HepG2 (cell line): ENCODE data around the gene TARS3. TPM values are rescaled to one million over a fixed set of nuclear protein-coding genes. Genes with fewer than 3 reads are reported as not detected.

Source experiments
- E2F5 ChIP-seq: sonication (generic); formaldehyde crosslinking; conservative IDR thresholded peaks from 2 replicates; pipeline ENCODE4 v1.4.0; 2020; ENCODE audit warnings: missing genetic modification reagents
- ELF1 ChIP-seq: sonication (generic); formaldehyde crosslinking; IDR thresholded peaks from 2 replicates; pipeline ENCODE4 v1.4.0; 2020; ENCODE audit warnings: missing genetic modification reagents
- FOSL2 ChIP-seq: sonication (generic); formaldehyde crosslinking; IDR thresholded peaks from 2 replicates; pipeline ENCODE4 v1.4.0; 2020; ENCODE audit warnings: missing genetic modification reagents
- JUND ChIP-seq: sonication (generic); formaldehyde crosslinking; IDR thresholded peaks from 2 replicates; pipeline ENCODE4 v1.8.0; 2022; ENCODE audit warnings: mild to moderate bottlenecking, missing genetic modification reagents
- KLF13 ChIP-seq: sonication (generic); formaldehyde crosslinking; IDR thresholded peaks from 2 replicates; pipeline ENCODE4 v1.4.0; 2020; ENCODE audit warnings: mild to moderate bottlenecking, missing genetic modification reagents
- SMAD3 ChIP-seq: sonication (generic); formaldehyde crosslinking; IDR thresholded peaks from 2 replicates; pipeline ENCODE4 v1.4.0; 2020; ENCODE audit warnings: missing genetic modification reagents
- SMARCC2 ChIP-seq: fragments of 450-650 bp; IDR thresholded peaks from 2 replicates; pipeline ENCODE4 v1.6.1; 2017; ENCODE audit warnings: antibody characterized with exemption, mild to moderate bottlenecking
- SOX13 ChIP-seq, 3 experiments: fragments of 450-650 bp in 1 of 3; sonication (generic) in 1 of 3; formaldehyde crosslinking in 1 of 3; IDR thresholded peaks in 2 of 3; conservative IDR thresholded peaks in 1 of 3; 2 replicates each; pipeline versions ENCODE4 v1.5.0 to v1.6.1; 2016 to 2020; ENCODE audit warnings: antibody characterized with exemption in 1 of 3, mild to moderate bottlenecking in 1 of 3, missing compliant biosample characterization in 1 of 3, missing genetic modification reagents in 1 of 3, moderate library complexity in 1 of 3
- SOX6 ChIP-seq, 2 experiments: fragments of 450-650 bp in 1 of 2; sonication (generic) in 1 of 2; formaldehyde crosslinking in 1 of 2; IDR thresholded peaks; 2 replicates each; pipeline versions ENCODE4 v1.4.0 to v1.6.1; 2017 to 2020; ENCODE audit warnings: antibody characterized with exemption in 1 of 2, mild to moderate bottlenecking in 1 of 2, missing genetic modification reagents in 1 of 2
- TIGD3 ChIP-seq: sonication (generic); formaldehyde crosslinking; IDR thresholded peaks from 2 replicates; pipeline ENCODE4 v1.5.1; 2020; ENCODE audit warnings: mild to moderate bottlenecking, missing genetic modification reagents, borderline replicate concordance
- ZBTB7A ChIP-seq: sonication (generic); formaldehyde crosslinking; IDR thresholded peaks from 2 replicates; pipeline ENCODE4 v1.8.0; 2022; ENCODE audit warnings: mild to moderate bottlenecking, missing genetic modification reagents
- ZNF275 ChIP-seq: sonication (generic); formaldehyde crosslinking; IDR thresholded peaks from 2 replicates; pipeline ENCODE4 v1.8.0; 2022; ENCODE audit warnings: missing genetic modification reagents, mild to moderate bottlenecking, inconsistent platforms, borderline replicate concordance
- ZNF280B ChIP-seq: sonication (generic); formaldehyde crosslinking; IDR thresholded peaks from 2 replicates; pipeline ENCODE4 v1.5.0; 2020; ENCODE audit warnings: missing genetic modification reagents, mild to moderate bottlenecking, borderline replicate concordance
- ZNF580 ChIP-seq: IDR thresholded peaks from 2 replicates; pipeline ENCODE4 v1.6.1; 2016; ENCODE audit warnings: low read depth, borderline replicate concordance
- ZNF639 ChIP-seq: conservative IDR thresholded peaks from 2 replicates; pipeline ENCODE4 v1.6.1; 2018; ENCODE audit warnings: missing genetic modification reagents
- ZNF687 ChIP-seq: sonication (generic); formaldehyde crosslinking; IDR thresholded peaks from 2 replicates; pipeline ENCODE4 v1.5.1; 2020; ENCODE audit warnings: mild to moderate bottlenecking, missing genetic modification reagents, moderate library complexity
- polyA plus RNA-seq, 8 experiments: library from polyadenylated mRNA; depleted of rRNA in 3 of 8; stranded (reverse) in 7 of 8; unstranded in 1 of 8; fragments of >200 nt; fragmentation: Illumina TruSeq in 4 of 8; extraction: Trizol in 4 of 8; gene quantifications; 2 replicates each; pipeline versions ENCODE4 v1.2.1 to v1.2.3, GENCODE V29; 2011 to 2016; ENCODE audit warnings: low read depth in 4 of 8, missing spikeins in 1 of 8, mixed read lengths in 1 of 8; ENCODE audit not compliant: insufficient read depth in 1 of 8
- total RNA-seq, 5 experiments: library from RNA; depleted of rRNA; stranded (reverse); fragments of >200 nt; fragmentation: Illumina TruSeq; extraction: Trizol; gene quantifications; 2 replicates each; pipeline ENCODE4 v1.2.3, GENCODE V29; 2016; ENCODE audit warnings: low read depth in 1 of 5

The TARS3 gene
- total and polyA plus RNA-seq, 2 of the 13 experiments (the other 11 are each of a cell fraction or from before 2014, with no cell fraction given): 4.1 to 11.7 TPM

GRCh38 chr15:101613130-101614000 is 110.9 kb downstream of the TARS3 start (continued):
- TF ChIP-seq ZNF687 (peak; percentile 98), JUND (CRISPR knock-in tag) (no peak), ZNF639 (CRISPR knock-in tag) (no peak), SMAD3 (CRISPR knock-in tag) (no peak), SOX13 (IDR thresholded peaks at IDR 0.05) (no peak), SOX13 (CRISPR knock-in tag; conservative IDR thresholded peaks at IDR 0.05 in 1 of 2, IDR thresholded peaks at IDR 0.05 in 1 of 2) (no peak), SMARCC2 (no peak), ZNF580 (CRISPR knock-in tag) (no peak), ZNF275 (CRISPR knock-in tag) (no peak), ZBTB7A (CRISPR knock-in tag) (0 out of 2 replicates have a peak, but pooled peaks have one; percentile 34), ZNF280B (peak; percentile 17; the same call in 1 of the 2 replicates), ELF1 (CRISPR knock-in tag) (no peak), E2F5 (no peak), SOX6 (IDR thresholded peaks at IDR 0.05) (no peak), SOX6 (CRISPR knock-in tag; IDR thresholded peaks at IDR 0.05) (no peak), KLF13 (CRISPR knock-in tag) (no peak), FOSL2 (CRISPR knock-in tag) (no peak), TIGD3 (CRISPR knock-in tag) (no peak)
